CD4-positive, alpha-beta T cell treated with Interleukin-10 for 1 hour (primary cell): ENCODE measurements around the gene PBRM1.
"Not testable (repeated sequence)": the region's sequence is repeated elsewhere in the genome, so short reads cannot be mapped to it uniquely, and the experiment has no call there.

Experiments used
- DNase-seq: peaks from one replicate; pipeline ENCODE4 v3.0.0-alpha.2; 2020

The PBRM1 gene

DNA sequence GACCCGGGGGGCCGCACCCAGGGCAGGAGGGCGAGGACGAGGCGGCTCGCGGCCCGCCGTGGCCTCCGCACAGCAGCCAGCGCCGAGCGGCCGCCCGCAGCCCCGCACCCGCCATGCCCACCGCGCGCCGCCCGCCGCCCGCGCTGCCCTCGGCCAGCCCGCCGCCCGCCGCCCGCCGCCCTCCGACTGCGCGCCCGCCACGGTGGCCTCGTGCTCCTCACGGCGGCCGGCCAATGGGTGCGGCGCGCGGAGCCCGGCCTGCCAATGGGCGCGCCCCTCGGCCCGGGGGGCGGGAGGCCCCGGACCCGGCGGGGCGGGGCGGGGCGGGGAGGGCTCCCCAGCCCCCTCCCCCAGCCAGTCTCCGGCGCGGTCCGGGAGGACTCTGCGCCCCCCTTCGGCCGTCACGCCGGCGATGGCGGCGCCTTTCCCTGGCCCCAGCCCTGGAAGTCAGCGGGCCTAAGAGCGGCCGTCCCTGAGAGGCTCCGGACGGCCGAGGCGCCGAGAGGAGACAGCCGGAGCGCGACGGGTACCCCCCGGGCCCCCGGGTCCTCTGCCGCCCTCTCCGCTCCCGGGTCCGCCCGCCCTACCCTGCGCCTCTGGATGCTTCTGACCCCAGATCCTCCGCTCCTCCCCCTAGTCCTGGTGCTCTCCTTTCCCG is 152.0 kb downstream of the PBRM1 start, which contains the start of gene NT5DC2:
Gene NT5DC2, minus strand, starts transcription at position 235 of the 658 bp plus-strand sequence. Its CDS starts 120 bp downstream, at position 115.
- peak; percentile 71 for DNase-seq

DNA sequence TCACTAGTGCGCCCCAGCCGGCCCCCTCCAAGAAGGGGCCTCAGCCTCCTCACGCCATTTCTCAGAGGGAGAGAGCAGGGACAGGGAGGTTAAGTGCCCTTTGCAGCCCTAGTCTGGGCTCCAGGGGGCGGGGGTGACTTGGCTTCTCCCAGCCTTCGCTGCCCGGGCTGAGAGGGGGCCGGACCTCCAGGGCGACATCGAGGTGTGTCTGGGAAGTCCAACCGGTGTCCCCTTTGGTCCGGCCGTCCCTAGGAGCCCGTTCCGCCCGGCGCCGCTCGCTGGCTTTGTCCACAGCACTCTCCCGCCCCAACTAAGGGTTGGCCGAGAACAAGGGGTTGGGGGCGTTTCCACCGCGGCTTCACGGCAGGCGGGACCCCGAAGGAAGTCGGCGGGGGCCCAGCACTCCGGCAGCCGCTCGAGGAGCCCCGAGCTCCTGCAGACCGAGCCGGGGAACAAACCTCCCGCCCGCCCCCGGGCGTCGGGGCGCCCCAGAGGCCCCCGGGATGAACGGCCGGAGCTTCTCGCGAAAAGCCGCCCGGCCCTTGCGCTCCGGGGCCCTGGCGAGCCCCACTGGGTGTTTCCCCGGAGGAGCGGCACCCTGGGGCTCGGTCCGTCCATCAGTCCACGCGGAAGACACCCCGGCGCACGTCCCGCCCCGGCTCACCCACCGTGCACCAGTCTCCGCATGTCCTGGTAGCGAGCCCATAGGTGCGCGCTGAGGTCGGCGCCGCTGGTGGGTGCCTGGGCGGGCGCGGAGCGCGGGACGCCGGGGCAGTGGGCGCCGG is 152.7 kb downstream of the PBRM1 start:
- DNase-seq = no peak

DNA sequence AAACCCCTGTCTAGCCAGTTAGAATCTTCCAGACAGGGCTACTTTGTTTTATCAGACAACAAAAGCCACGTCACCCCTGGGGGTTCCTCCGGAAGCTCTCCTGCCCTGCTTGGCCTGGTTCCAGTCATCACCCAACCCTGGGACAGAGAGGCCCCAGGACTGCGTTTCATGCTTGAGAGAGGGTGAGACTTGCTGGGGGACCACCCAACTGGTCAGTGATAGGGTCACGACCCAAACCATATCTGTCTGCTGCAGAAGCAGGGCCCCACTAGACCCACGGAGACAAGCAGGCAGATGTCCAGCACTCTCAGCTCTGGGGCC is 153.2 kb downstream of the PBRM1 start:
- DNase-seq = peak; percentile 25

DNA sequence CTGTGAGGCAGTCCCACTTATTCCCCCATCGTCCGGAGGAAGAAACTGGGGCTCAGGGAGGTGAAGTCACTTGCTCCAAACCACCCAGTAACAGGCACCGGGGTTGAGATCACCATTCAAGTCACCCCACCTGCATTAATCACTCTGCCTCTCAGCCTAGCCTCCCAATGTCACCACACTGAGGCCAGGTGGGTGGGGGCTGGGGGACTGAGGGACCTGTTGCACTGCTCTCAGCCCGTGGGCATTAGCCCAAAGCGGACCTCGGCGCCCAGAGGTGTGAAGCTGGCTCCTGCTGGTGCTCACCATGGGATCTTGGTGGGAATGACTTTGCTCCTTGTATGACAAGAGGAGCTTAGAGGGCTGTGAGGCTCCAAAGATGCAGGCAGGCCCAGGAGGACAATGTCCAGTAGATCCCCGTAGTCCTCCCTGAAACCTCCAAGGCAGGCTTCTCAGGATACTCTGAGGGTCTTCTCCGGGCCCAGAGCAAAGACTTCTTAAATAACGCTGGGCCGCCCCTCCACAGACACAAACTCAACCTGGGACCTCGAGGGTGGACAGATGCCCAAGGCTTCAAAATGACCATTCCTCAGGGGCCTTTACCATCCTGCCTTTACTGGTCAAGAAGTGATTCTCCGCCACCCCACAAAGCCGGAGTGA is 153.7 kb downstream of the PBRM1 start:
- no peak for DNase-seq

DNA sequence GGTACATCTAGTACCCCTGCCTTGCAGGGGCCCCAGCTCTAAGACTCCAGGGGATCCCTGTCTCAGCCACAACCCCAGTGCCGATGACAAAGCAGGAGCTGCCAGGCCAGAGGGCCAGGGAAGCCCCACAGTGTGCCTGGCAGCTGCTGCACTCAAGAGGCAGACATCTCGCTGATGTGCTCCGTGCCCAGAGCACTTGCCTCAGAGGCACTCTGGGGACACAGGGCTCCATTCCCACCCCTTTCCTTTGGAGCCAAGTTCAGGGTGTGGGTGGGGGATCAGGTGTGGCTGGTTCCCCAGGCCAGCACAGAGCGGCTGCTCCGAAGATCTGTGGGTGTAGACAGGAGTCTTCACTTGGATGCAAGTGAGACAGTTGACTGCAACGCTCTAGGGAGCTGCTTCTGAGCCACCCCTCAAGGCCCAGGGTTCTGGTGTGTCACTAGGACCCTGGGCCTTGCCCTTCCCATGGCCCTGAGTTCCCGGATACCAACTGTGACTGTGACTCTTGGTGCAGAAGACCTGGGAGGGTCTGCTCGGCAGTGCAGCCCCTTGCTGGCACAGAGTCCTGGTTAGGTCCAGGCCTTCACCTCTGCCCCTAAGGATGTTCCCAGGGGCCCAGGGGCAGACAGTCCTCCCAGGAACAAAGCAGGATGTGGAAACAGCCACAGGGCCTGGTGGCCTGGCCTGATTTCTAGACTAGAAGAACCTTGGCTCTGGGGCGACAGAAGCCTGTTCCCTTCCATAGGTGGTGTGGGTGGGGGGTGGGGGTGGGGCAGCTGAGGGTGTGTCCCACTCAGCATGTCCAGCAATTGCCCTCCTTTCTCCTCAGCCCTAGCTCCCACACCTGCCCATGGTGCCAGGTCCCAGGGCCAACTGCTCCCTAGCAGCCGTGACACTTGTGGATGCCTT is 154.5 kb downstream of the PBRM1 start:
- no peak for DNase-seq

DNA sequence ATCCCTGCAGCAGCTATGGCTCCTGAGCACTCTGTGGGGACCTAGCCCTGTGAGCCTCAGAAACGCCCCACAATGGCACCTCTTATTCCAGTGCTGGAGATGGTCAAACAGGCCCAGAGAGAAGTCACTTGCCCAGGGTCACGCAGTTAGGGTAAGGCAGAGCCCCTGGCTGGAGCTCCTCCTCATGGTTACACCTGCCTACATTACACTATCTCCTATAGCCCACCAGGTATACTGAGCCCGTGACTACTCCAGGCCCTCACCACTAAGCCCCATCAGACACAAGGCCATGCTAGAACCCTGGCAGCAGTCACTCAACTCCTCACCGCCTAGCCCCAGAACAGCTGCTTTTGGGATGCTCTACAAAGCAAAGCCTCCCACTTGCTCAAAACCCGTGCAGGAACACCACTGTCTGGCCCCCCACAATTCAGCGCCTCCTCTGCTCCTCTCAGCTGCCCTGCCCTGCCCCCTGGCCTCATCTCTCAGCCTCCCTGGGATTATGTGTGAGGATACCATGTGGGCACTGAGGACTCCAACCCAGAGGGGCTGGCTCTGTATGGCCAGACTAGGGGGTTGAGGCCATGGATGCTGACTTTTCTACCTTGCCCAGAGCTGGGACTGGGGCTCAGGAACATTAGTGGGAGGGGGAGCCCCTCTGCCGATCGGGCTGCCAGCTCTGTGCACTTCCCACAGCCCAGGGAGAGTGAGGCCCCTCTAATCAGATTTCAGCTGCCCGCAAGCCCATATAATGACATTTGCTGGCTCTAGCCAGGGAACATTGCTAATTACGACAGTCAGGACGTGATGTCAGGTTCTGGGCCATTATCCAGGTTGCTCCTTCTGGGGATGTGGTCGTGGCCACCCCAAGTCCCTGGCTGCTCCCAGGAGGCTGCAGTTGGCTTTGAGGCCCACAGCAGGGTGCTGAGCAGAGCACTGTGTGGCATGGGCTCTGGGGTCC is 156.1 kb downstream of the PBRM1 start:
- DNase-seq = no peak

DNA sequence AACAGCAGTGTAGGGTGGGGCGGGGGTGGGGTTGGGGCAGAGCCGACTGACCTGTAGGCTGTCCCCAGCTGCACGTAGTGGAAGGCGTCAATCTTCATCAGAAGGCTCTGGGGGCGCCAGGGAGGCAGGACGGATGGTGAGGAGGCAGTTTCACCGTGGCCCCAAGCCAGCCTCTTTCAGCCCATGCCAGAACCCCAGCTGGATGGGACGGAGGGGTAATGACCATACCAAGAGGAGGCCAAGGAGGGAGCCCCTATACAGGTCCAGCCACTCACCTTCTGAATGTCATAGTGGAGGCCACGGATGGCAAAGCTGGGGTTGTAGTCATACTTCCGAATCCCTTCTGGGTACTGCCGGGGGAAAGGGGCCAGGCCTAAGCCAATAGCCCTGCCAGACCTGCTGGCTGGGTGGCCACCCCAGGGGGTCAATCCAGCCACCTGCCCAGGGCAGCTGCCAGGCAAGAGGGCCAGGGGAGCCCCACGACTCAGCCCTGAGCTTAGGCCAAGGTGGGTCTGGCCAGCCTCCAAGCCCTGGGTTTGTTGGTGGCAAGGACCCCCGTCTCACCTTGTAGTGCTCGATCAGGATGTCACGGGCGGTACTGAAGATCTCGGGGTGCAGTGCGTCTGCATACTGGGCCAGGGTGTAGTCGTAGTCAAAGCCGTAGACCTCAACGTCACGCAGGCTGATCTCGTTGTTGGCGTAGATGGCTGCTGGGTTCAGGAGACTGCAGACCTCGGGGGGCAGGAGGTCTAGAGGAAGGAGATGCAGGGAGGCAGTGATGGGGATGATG is 156.9 kb downstream of the PBRM1 start:
- DNase-seq = no peak

DNA sequence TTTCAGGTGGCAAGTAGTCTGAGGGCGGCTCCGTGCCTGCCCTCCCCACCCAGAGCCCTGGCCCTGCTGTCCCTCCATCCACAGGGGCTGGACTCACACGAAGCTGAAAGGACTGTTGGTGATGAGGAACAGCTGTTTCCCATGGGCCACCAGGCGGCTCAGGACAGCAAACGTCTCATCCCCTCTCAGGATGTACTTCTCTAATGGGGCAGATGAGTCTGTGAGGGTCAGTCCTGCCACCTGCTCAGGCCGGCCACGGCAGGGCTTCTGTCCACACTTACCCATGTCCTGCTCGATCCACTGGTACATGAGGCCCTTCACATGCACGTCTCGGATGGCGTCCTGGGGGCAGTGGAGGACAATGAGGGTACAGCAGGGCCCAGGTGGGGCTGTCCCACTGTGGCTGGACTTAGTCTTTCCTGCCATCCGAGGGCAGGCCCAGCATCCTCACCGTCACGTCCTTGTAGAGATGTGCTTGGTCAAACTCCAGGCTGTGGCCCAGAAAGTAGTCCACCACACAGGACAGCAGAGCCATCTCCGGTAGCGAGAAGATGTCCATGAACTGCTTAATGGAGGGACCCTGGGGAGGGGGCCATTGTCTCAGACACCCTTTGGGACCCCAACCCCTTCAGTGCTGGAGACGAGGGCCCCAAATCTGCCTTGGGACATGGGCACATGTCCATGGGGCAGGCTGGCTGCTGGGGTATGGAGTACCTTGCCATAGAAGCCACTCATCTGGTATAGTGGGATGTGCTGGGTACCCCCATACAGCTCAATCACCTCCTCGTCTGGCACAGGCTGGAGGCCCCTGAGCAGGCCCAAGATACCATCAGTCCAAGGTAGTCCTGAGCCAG is 157.8 kb downstream of the PBRM1 start:
- no peak for DNase-seq

DNA sequence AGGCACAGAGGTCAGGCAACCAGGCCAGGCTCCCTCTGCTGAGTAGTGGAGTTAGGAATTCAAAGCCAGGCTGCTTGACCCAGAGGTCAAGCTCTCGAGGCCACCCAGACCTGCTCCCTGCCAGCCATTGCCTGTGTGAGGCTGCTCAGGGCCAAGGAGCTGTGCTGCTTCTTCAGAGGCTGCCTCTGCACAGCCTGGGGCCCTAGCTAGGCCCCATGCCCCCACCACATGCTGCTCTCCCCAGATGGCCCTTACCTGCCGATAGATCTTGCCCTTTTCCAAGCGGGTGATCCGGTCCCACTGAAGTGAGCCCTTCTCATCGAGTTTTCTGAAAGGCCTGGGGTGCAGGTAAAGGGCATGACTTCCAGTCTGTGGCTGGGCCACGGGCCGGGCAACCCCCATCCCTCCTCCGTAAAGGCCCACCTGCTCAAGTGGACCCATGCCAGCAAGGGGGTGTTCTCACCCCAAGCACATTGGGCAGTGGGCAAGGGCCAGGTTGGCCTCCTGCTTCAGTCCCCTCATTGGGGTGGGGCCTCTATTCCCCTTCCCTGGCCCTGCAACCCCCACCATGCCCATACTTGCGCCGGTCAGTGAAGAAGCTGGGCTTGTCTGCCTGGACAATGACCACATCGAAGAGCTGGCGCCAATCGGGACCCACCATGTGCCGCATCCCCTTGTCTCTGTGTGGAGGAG is 158.5 kb downstream of the PBRM1 start:
- DNase-seq = no peak

DNA sequence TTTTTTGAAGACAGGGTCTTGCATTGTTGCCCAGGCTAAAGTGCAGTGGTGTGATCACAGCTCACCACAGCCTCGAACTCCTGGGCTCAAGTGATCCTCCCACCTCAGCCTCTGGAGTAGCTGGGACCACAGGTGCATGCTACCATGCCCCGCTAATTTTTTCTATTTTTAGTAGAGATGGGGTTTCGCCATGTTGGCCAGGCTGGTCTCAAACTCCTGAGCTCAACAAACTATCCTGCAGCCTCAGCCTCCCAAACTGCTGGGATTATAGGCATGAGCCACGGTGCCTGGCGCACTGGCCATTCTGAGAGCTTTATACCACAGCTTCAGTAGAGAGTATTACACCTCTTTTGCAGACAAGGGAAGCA is 159.1 kb downstream of the PBRM1 start:
- not testable (repeated sequence) for DNase-seq

DNA sequence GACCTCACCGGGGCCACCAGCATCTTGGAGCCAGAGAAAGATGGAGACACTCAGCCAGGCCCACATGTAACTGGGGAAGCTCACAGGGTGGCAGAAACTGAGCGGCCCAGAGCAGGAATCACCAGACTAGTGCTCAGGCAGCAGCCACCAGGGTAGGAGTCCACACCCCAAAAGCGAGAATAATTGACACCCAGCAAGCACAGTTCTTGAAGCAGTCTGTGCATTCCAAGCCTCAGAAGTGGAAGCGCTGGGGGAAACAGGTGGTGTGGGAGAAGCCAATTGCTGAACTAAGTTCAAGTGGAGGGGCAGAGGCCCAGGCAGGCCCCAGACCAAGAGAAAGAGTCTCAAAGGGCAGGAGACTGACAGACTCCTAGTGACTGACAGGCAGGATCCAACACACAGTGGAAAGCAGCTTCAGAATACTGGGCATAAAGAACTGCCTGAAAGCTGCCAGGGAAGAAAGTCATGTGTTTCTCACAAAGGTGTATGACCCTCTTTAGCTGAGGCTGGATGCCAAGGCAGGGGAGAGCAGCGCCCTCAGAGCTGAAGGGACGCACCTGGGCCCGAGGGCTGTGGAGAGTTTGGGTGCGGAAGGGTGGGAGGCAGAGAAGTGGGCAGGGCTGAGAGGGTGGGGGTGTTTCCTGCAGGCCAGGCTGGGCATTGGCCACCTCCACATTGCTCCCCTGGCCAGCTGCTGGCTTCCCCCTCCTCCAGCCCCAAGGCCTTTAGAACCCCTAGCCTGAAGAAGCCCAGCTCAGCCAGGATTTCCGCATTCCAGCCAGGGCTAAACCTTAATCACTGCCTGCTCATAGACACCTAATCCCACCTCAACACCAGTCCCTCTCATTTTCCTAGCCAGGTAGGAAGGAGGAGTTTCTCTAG is 159.8 kb downstream of the PBRM1 start:
- no peak for DNase-seq

DNA sequence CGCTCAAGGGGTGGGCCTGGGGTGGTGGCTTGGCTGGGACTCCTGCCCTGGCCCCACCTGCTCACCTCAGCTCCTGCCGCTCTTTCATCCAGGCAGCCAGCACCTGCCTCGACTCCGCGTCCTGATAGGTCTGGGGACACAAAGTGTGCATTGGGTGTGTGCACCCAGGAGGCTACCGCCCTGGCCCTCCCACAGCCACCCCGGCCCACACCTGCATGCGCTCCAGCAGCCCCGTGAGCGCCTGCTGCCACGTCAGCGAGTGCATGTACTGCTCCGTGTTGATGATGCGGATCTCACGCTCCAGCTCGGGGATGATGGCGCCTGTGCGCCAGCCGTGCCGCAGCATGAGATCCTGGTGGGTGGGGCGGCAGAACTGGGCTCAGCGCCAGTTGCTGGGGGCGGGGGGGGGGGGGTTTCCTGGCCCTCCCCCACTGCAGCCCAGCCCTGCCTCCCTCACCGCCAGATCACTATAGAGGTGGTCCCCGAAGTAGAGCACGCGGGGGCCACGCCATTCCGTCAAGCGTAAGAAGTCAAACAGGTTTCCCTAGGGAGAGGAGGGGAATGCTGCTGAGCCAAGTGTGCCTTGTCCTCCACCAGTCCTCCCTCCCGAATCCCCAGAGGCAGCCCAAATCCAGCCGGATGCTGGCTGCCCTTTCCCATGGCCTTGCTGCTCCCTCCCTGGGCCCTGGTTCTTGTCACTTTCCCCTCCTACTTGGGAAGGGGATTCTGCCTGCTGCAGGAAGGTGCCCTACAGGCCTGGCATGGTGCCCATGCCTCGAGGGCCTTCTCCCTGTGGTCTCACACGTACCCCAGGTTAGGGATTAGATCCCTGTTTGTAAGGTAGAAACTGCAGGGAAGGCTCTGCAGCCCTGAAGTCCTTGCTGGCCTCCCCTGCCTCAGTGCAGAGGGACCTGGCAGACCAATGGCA is 160.7 kb downstream of the PBRM1 start:
- DNase-seq = no peak

DNA sequence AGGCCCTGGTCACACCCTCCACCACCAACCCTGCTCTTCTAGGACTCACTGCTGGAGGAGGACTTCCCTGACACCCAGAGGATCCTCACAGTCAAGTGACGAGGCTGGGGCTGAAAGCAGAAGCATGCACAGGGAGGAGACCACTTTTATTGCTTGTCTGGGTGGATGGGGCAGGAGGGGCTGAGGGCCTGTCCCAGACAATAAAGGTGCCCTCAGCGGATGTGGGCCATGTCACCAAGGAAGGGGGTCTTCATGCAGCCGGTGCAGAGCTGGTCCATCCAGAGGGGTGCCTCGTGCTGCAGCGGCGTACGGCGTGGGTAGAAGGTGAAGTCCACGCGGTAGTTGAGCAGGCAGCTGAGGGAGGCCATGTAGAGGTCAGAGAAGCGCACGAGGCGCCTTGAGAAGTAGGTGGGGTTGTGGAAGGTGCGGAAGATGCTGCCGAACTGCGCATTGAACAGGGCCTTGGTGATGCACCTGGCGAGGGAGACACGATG is 161.4 kb downstream of the PBRM1 start:
- no peak for DNase-seq

DNA sequence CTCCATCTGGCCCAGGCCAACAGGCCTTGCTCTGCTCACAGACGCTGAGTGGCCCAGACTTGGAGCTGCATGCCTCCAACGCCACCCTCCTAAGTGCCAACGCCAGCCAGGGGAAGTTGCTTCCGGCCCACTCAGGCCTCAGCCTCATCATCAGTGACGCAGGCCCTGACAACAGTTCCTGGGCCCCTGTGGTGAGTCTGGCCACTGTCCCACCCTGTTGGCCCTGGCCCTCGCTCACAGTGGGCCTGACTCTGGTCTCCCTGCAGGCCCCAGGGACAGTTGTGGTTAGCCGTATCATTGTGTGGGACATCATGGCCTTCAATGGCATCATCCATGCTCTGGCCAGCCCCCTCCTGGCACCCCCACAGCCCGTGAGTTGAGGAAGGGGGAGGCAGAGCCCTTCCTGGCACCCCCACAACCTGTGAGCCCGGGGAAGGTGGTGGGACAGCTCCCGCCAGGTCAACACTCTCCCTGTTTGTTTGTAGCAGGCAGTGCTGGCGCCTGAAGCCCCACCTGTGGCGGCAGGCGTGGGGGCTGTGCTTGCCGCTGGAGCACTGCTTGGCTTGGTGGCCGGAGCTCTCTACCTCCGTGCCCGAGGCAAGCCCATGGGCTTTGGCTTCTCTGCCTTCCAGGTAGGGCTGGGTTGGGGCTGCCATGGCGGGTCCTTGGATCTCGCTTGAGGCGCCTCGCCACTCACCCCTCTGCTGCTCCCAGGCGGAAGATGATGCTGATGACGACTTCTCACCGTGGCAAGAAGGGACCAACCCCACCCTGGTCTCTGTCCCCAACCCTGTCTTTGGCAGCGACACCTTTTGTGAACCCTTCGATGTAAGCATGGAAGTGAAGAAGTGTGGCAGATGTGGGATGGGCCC is 162.1 kb downstream of the PBRM1 start:
- no peak for DNase-seq

DNA sequence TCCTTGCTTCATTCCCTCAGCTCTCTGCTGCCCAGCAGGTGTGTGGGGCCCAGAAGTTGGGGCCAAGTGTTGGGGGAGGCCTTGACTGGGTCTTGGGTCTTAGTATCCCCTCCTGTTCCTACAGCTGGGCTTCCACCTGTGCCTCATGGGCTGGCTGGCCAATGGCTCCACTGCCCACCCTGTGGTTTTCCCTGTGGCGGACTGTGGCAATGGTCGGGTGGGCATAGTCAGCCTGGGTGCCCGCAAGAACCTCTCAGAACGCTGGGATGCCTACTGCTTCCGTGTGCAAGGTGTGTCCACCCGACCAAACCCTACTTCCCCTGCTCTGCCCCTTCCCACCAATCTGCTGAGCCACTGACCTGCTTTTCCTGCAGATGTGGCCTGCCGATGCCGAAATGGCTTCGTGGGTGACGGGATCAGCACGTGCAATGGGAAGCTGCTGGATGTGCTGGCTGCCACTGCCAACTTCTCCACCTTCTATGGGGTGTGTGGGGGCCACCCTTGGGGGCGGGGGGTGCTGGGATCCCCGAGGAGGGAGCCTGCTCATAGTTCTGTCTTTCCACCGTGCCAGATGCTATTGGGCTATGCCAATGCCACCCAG is 163.0 kb downstream of the PBRM1 start:
- DNase-seq = no peak
